ENCODE measurements around the gene OTULINL.

DNA sequence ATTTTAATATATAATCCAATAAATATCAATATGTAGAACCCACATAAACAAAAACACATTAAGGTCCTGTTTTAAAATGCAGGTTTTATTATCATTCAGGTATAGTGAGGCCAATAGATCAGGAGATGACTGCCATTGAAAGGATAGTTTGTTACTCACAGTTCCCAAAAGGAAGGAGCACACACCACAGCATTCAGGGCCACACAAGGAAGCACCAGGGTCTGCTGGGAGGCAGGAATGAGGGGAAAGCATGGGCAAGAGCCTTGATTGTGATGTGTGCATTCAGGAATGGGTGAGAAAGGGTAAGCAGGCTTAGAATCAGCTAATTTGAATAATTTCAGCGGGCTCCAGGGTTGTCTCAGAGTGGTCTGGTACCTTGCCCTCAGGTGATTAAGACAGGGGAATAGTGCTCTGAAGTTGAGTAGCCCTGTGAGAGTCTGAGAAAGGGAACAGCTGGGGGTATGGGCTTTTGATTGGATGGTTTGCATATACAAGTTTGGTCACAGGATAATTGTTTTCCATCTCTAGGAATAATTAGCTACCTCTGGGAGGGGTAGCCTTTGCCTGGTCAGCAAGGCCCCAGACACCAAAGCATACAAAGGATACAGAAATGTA, 63.1 kb downstream of the OTULINL start:
- TF ChIP-seq CTCF (IDR thresholded peaks at IDR 0.05), result no peak
- no peak for TF ChIP-seq CREB1 (CRISPR knock-in tag; IDR thresholded peaks at IDR 0.05)
- TF ChIP-seq, protein P1, sequence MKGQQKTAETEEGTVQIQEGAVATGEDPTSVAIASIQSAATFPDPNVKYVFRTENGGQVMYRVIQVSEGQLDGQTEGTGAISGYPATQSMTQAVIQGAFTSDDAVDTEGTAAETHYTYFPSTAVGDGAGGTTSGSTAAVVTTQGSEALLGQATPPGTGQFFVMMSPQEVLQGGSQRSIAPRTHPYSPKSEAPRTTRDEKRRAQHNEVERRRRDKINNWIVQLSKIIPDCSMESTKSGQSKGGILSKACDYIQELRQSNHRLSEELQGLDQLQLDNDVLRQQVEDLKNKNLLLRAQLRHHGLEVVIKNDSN (CRISPR knock-in tag; IDR thresholded peaks at IDR 0.05), result no peak
- TF ChIP-seq, protein P2, sequence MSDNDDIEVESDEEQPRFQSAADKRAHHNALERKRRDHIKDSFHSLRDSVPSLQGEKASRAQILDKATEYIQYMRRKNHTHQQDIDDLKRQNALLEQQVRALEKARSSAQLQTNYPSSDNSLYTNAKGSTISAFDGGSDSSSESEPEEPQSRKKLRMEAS (CRISPR knock-in tag; IDR thresholded peaks at IDR 0.05), result no peak
- no peak for TF ChIP-seq USF2 (CRISPR knock-in tag; IDR thresholded peaks at IDR 0.05)
- TF ChIP-seq, protein P3, sequence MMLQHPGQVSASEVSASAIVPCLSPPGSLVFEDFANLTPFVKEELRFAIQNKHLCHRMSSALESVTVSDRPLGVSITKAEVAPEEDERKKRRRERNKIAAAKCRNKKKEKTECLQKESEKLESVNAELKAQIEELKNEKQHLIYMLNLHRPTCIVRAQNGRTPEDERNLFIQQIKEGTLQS (CRISPR knock-in tag; conservative IDR thresholded peaks at IDR 0.05), result no peak
- TF ChIP-seq GRHL2 (CRISPR knock-in tag; IDR thresholded peaks at IDR 0.05; ENCODE audit: insufficient replicate concordance, severe bottlenecking), result no peak
- no peak for TF ChIP-seq NR3C1 (CRISPR knock-in tag; conservative IDR thresholded peaks at IDR 0.05; ENCODE audit: low read depth)
- no peak for TF ChIP-seq IRF1 (CRISPR knock-in tag; IDR thresholded peaks at IDR 0.05)
- TF ChIP-seq NFYB (CRISPR knock-in tag; conservative IDR thresholded peaks at IDR 0.05; ENCODE audit: low read depth), result no peak
- no peak for TF ChIP-seq ZBTB21 (CRISPR knock-in tag; IDR thresholded peaks at IDR 0.05; ENCODE audit: borderline replicate concordance)
- TF ChIP-seq CBFB (CRISPR knock-in tag; IDR thresholded peaks at IDR 0.05; ENCODE audit: low read depth), result no peak
- TF ChIP-seq JAZF1 (CRISPR knock-in tag; IDR thresholded peaks at IDR 0.05), result no peak

Data from WTC11 (cell line).